ENCODE measurements around the gene MICU1.

The MICU1 gene

GRCh38 chr10:72511459-72511858 lies 114.4 kb downstream of the MICU1 start:
- Mint-ChIP-seq H3K27ac (no peak overlapping the region), H3K27me3 (ENCODE audit: low read depth) (no peaks in the 10 kb centered on the region), H3K9me3 (peaks cover 15% of the 10 kb centered on the region), H3K36me3 (ENCODE audit: low read depth) (peaks cover 27% of the 10 kb centered on the region), H3K4me3 (no peak overlapping the region), H3K4me1 (no peaks in the 10 kb centered on the region)
- TF ChIP-seq, protein P1, sequence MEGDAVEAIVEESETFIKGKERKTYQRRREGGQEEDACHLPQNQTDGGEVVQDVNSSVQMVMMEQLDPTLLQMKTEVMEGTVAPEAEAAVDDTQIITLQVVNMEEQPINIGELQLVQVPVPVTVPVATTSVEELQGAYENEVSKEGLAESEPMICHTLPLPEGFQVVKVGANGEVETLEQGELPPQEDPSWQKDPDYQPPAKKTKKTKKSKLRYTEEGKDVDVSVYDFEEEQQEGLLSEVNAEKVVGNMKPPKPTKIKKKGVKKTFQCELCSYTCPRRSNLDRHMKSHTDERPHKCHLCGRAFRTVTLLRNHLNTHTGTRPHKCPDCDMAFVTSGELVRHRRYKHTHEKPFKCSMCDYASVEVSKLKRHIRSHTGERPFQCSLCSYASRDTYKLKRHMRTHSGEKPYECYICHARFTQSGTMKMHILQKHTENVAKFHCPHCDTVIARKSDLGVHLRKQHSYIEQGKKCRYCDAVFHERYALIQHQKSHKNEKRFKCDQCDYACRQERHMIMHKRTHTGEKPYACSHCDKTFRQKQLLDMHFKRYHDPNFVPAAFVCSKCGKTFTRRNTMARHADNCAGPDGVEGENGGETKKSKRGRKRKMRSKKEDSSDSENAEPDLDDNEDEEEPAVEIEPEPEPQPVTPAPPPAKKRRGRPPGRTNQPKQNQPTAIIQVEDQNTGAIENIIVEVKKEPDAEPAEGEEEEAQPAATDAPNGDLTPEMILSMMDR (IDR thresholded peaks at IDR 0.05; ENCODE audit: unreplicated experiment in 3 of 3) = no peak

GRCh38 chr10:72509941-72510340 lies 115.9 kb downstream of the MICU1 start:
- no peaks in the 10 kb centered on the region for H3K4me1 Mint-ChIP-seq
- no peak overlapping the region for H3K27ac Mint-ChIP-seq
- H3K4me3 Mint-ChIP-seq = no peak overlapping the region
- H3K27me3 Mint-ChIP-seq (ENCODE audit: low read depth) = no peaks in the 10 kb centered on the region
- TF ChIP-seq, protein P1 (IDR thresholded peaks at IDR 0.05; ENCODE audit: unreplicated experiment in 3 of 3) = no peak
- H3K9me3 Mint-ChIP-seq = peaks cover 21% of the 10 kb centered on the region
- peaks cover 27% of the 10 kb centered on the region for H3K36me3 Mint-ChIP-seq (ENCODE audit: low read depth)

- Mint-ChIP-seq H3K4me3 (no peak overlapping the region), H3K27ac (no peak overlapping the region), H3K4me1 (no peaks in the 10 kb centered on the region), H3K9me3 (peaks cover 21% of the 10 kb centered on the region), H3K36me3 (ENCODE audit: low read depth) (peaks cover 32% of the 10 kb centered on the region), H3K27me3 (ENCODE audit: low read depth) (no peaks in the 10 kb centered on the region)
- TF ChIP-seq, protein P1 (IDR thresholded peaks at IDR 0.05; ENCODE audit: unreplicated experiment in 3 of 3) = no peak
Measured at GRCh38 chr10:72509206-72509799, 116.6 kb downstream of the MICU1 start.

DNA sequence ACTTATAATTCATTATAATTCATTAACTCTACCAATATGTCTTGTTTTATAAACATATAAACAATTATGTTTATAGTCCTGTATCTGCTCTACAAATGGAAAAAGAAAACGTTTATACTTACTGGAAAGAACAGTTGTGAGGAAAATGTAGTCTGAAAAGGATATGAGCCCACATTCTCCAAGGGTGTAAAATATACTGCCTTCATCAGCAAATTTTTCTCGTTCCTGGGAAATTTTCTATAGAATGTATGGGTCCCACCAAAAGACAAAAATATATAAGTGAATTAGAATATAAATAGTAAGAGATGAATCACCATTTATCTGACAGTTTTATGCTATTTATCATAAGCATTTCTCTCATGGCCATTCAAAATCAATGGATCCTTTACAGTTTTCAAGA lies 117.8 kb downstream of the MICU1 start:
- Mint-ChIP-seq H3K4me3 (no peak overlapping the region), H3K27me3 (ENCODE audit: low read depth) (no peaks in the 10 kb centered on the region), H3K36me3 (ENCODE audit: low read depth) (peaks cover 36% of the 10 kb centered on the region), H3K27ac (no peak overlapping the region), H3K9me3 (peaks cover 19% of the 10 kb centered on the region), H3K4me1 (no peaks in the 10 kb centered on the region)
- TF ChIP-seq, protein P1 (IDR thresholded peaks at IDR 0.05; ENCODE audit: unreplicated experiment in 3 of 3) = no peak

- Mint-ChIP-seq H3K27ac (no peak overlapping the region), H3K4me3 (no peak overlapping the region), H3K4me1 (no peaks in the 10 kb centered on the region), H3K36me3 (ENCODE audit: low read depth) (peaks cover 38% of the 10 kb centered on the region), H3K9me3 (peaks cover 20% of the 10 kb centered on the region), H3K27me3 (ENCODE audit: low read depth) (no peaks in the 10 kb centered on the region)
- TF ChIP-seq, protein P1 (IDR thresholded peaks at IDR 0.05; ENCODE audit: unreplicated experiment in 3 of 3) = no peak
Measured at GRCh38 chr10:72506474-72506873, 119.4 kb downstream of the MICU1 start.

GRCh38 chr10:72505435-72505834 lies 120.4 kb downstream of the MICU1 start:
- peaks cover 38% of the 10 kb centered on the region for H3K36me3 Mint-ChIP-seq (ENCODE audit: low read depth)
- H3K4me1 Mint-ChIP-seq = no peaks in the 10 kb centered on the region
- H3K9me3 Mint-ChIP-seq = peaks cover 20% of the 10 kb centered on the region
- no peak overlapping the region for H3K4me3 Mint-ChIP-seq
- TF ChIP-seq, protein P1 (IDR thresholded peaks at IDR 0.05; ENCODE audit: unreplicated experiment in 3 of 3) = no peak
- no peaks in the 10 kb centered on the region for H3K27me3 Mint-ChIP-seq (ENCODE audit: low read depth)
- no peak overlapping the region for H3K27ac Mint-ChIP-seq

Data from nephron (organoid).